Measurements from ENCODE around the gene GUSB. TPM values are rescaled to one million over a fixed set of nuclear protein-coding genes. Genes with fewer than 3 reads are reported as not detected.

GUSB gene
- total RNA-seq, 4 donors from 2014 or later, result 23.6 to 39.9 (median 32.5) TPM

DNA sequence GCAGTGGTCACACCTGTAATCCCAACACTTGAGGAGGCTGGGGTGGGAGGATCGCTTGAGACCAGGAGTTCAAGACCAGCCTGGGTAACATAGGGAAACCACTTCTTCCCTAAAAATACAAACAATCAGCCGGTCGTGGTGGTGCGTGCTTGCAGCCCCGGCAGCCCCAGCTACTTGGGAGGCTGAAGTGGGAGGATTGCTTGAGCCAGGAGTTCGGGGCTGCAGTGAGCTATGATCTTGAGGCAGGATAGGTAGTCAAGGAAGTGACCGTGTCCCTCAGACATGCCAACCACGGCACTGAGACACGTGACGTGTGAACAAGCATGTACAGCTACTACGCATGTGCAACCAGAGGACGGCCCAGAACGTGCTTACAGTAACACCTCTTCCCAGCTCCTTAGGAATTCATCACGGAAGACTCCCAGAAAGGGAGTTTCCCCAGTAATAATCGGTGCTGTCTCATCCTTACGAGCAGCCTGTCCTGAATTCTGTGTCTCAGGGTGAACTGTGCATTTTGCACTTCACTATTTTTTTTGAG is 5.3 kb downstream of the GUSB start:
- no peak overlapping the region for H3K4me3 ChIP-seq
- 96 to 97% methylated on average over 16 of the region's 16 CpGs for WGBS, 2 donors
- H3K4me1 ChIP-seq, result peaks cover 0 to 25% (median 10%) of the 10 kb centered on the region in 4 donors
- H3K9me3 ChIP-seq, result no peaks in the 10 kb centered on the region
- H3K27ac ChIP-seq, result no peak overlapping the region
- no peaks in the 10 kb centered on the region for H3K27me3 ChIP-seq
- TF ChIP-seq, protein P1, sequence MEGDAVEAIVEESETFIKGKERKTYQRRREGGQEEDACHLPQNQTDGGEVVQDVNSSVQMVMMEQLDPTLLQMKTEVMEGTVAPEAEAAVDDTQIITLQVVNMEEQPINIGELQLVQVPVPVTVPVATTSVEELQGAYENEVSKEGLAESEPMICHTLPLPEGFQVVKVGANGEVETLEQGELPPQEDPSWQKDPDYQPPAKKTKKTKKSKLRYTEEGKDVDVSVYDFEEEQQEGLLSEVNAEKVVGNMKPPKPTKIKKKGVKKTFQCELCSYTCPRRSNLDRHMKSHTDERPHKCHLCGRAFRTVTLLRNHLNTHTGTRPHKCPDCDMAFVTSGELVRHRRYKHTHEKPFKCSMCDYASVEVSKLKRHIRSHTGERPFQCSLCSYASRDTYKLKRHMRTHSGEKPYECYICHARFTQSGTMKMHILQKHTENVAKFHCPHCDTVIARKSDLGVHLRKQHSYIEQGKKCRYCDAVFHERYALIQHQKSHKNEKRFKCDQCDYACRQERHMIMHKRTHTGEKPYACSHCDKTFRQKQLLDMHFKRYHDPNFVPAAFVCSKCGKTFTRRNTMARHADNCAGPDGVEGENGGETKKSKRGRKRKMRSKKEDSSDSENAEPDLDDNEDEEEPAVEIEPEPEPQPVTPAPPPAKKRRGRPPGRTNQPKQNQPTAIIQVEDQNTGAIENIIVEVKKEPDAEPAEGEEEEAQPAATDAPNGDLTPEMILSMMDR (IDR thresholded peaks at IDR 0.05), result no peak
- TF ChIP-seq EP300 (IDR thresholded peaks at IDR 0.05), result no peak
- TF ChIP-seq POLR2A (IDR thresholded peaks at IDR 0.05), result no peak
- peaks cover 3 to 85% (median 24%) of the 10 kb centered on the region in 3 donors for H3K36me3 ChIP-seq
- no peak for DNase-seq (ENCODE audit: low spot score in 2 of 2)

DNA sequence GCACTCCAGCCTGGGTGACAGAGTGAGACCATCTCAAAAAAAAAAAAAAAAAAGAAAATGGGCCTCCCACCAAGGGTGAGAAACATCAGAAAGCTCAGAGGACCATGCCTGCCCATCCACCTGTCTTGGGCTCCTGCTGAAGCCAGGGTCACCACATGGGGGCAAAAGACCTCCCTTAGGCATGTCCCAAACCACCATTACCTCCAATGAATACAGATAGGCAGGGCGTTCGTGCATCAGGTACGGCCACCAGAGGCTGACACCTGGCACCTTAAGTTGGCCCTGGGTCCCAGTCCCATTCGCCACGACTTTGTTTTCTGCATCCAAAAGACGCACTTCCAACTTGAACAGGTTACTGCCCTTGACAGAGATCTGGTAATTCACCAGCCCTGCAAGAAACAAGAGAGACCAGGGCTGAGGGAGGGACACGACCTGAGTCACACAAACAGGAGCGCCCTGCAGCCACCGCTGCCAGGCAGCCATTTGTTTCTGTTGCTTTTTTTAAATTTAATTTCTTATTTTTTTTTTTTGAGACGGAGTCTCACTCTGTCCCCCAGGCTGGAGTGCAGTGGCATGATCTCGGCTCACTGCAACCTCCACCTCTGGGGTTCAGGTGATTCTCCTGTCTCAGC is 6.1 kb downstream of the GUSB start:
- Histone ChIP-seq H3K27me3 (no peaks in the 10 kb centered on the region), H3K9me3 (no peaks in the 10 kb centered on the region), H3K4me1 (peaks cover 0 to 18% (median 6%) of the 10 kb centered on the region in 4 donors), H3K36me3 (peaks cover 3 to 93% (median 24%) of the 10 kb centered on the region in 3 donors), H3K4me3 (no peak overlapping the region), H3K27ac (no peak overlapping the region)
- 91 to 97% methylated on average over 11 of the region's 11 CpGs for WGBS, 2 donors
- DNase-seq (ENCODE audit: low spot score in 2 of 2), result no peak
- no peak for TF ChIP-seq EP300 (IDR thresholded peaks at IDR 0.05)
- TF ChIP-seq, protein P1 (IDR thresholded peaks at IDR 0.05), result no peak
- TF ChIP-seq POLR2A (IDR thresholded peaks at IDR 0.05), result no peak

DNA sequence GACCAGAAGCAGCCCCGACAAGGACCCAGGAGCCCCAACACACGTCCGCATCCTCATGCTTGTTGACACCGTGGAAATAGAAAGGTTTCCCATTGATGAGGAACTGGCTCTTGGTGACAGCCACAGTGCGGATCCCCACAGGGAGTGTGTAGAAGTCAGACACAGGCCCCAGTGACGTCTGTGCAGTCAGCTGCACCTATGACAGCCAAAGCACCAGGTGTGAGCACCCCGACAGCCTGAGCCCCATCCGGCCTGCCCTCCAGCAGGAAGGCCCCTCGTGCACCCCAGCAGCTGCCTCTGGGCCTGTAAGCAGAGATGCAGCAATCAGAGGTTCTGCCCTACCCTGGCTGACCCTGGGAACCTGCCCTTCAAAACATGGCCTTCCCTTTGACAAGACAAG is 7.1 kb downstream of the GUSB start:
- Histone ChIP-seq H3K4me3 (no peak overlapping the region), H3K27me3 (no peaks in the 10 kb centered on the region), H3K9me3 (no peaks in the 10 kb centered on the region), H3K27ac (no peak overlapping the region), H3K4me1 (peaks cover 0 to 7% (median 0%) of the 10 kb centered on the region in 4 donors), H3K36me3 (peaks cover 3 to 100% (median 31%) of the 10 kb centered on the region in 3 donors)
- WGBS, 2 donors, result 87 to 90% methylated on average over 6 to 8 of the region's 9 CpGs
- TF ChIP-seq POLR2A (IDR thresholded peaks at IDR 0.05) (no peak), EP300 (IDR thresholded peaks at IDR 0.05) (no peak)
- TF ChIP-seq, protein P1 (IDR thresholded peaks at IDR 0.05), result no peak
- no peak for DNase-seq (ENCODE audit: low spot score in 2 of 2)

DNA sequence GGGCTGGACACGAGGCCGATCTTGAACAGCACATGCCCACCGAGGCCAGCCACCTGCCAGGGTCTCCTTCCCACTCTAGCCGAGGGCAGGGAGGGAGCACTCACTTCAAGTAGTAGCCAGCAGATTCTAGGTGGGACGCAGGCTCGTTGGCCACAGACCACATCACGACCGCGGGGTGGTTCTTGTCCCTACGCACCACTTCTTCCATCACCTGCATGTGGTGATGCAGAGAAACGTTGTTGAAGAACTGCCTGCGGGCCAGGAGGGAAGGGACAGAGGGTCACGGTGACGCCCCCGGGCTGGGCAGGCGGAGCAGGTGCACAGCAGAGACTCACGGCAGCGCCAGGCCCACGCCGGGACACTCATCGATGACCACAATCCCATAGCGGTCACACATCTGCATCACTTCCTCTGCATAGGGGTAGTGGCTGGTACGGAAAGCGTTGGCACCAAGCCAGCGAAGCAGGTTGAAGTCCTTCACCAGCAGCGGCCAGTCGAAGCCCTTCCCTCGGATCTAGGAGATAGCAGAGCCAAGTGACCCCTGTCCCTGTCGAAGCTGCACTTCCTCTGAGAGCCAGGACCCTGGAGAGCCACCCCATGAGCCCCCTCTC is 7.7 kb downstream of the GUSB start:
- WGBS, 2 donors, result 91 to 92% methylated on average over 15 to 29 of the region's 29 CpGs
- Histone ChIP-seq H3K27me3 (no peaks in the 10 kb centered on the region), H3K27ac (no peak overlapping the region), H3K36me3 (peaks cover 3 to 100% (median 30%) of the 10 kb centered on the region in 3 donors), H3K9me3 (no peaks in the 10 kb centered on the region), H3K4me3 (no peak overlapping the region), H3K4me1 (peaks cover 0 to 1% (median 0%) of the 10 kb centered on the region in 4 donors)
- TF ChIP-seq, protein P1 (IDR thresholded peaks at IDR 0.05), result no peak
- TF ChIP-seq EP300 (IDR thresholded peaks at IDR 0.05) (no peak), POLR2A (IDR thresholded peaks at IDR 0.05) (no peak)
- no peak for DNase-seq (ENCODE audit: low spot score in 2 of 2)

DNA sequence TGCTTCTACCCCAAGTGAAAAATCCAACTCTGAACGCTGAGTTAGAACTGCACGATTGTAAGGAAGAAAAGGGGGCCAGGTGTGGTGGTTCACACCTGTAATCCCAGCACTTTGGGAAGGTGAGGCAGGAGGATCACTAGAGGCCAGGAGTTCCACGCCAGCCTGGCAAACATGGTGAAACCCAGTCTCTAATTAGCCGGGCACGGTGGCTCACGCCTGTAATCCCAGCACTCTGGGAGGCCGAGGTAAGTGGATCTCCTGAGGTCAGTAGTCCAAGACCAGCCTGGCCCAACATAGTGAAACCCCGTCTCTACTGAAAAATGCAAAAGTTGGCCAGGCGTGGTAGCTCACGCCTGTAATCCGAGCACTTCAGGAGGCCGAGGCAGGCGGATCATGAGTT is 9.0 kb downstream of the GUSB start:
- no peak overlapping the region for H3K4me3 ChIP-seq
- no peak for DNase-seq (ENCODE audit: low spot score in 2 of 2)
- H3K36me3 ChIP-seq, result peaks cover 3 to 100% (median 33%) of the 10 kb centered on the region in 3 donors
- H3K9me3 ChIP-seq, result no peaks in the 10 kb centered on the region
- 95% methylated on average over 13 of the region's 13 CpGs for WGBS, 2 donors
- no peaks in the 10 kb centered on the region for H3K4me1 ChIP-seq
- no peak for TF ChIP-seq POLR2A (IDR thresholded peaks at IDR 0.05)
- TF ChIP-seq EP300 (IDR thresholded peaks at IDR 0.05), result no peak
- TF ChIP-seq, protein P1 (IDR thresholded peaks at IDR 0.05), result no peak
- no peak overlapping the region for H3K27ac ChIP-seq
- no peaks in the 10 kb centered on the region for H3K27me3 ChIP-seq

Measured in tibial nerve (tissue), 4 donors.